Activated T-helper 1 cell treated with Interleukin-2 at 50 U/mL for 16 hours (primary cell): ENCODE data around the gene RTN4RL2.

Experiments used
- DNase-seq: peaks from one replicate; pipeline ENCODE4 v3.0.0-alpha.2; 2020; ENCODE audit warnings: low read depth

The RTN4RL2 gene

GRCh38 chr11:57500515-57500914 lies 40.2 kb downstream of the RTN4RL2 start:
- no peak for DNase-seq

- DNase-seq, result no peak
These were observed 40.6 kb downstream of the RTN4RL2 start for GRCh38 chr11:57500926-57501325.

- no peak for DNase-seq
These were observed 41.6 kb downstream of the RTN4RL2 start for GRCh38 chr11:57501953-57502352.

GRCh38 chr11:57502376-57502775 lies 42.0 kb downstream of the RTN4RL2 start:
- no peak for DNase-seq

GRCh38 chr11:57502870-57503269 lies 42.5 kb downstream of the RTN4RL2 start:
- no peak for DNase-seq

GRCh38 chr11:57504511-57504910 lies 44.2 kb downstream of the RTN4RL2 start:
- DNase-seq, result no peak

- no peak for DNase-seq
These were observed 46.2 kb downstream of the RTN4RL2 start for GRCh38 chr11:57506522-57506921.

GRCh38 chr11:57508341-57509170 lies 48.2 kb downstream of the RTN4RL2 start:
- no peak for DNase-seq

- DNase-seq, result no peak
These were observed 51.6 kb downstream of the RTN4RL2 start for GRCh38 chr11:57511741-57512430.

GRCh38 chr11:57512646-57513451 lies 52.5 kb downstream of the RTN4RL2 start:
- DNase-seq, result no peak

GRCh38 chr11:57513452-57513795 lies 53.1 kb downstream of the RTN4RL2 start:
- DNase-seq, result no peak

- DNase-seq, result no peak
These were observed 53.7 kb downstream of the RTN4RL2 start for GRCh38 chr11:57513911-57514537.

GRCh38 chr11:57514538-57515331 lies 54.4 kb downstream of the RTN4RL2 start:
- peak; percentile 28 for DNase-seq

GRCh38 chr11:57515332-57516060 lies 55.2 kb downstream of the RTN4RL2 start, which contains the start of gene SLC43A1:
TSS of gene SLC43A1 (minus strand) at chr11:57515702. CDS start at chr11:57514111, 1,591 bp downstream.
- DNase-seq, result no peak

- DNase-seq, result no peak
These were observed 55.7 kb downstream of the RTN4RL2 start for GRCh38 chr11:57516061-57516443.

GRCh38 chr11:57521116-57521515 lies 60.8 kb downstream of the RTN4RL2 start:
- DNase-seq, result no peak

GRCh38 chr11:57523419-57523818 lies 63.1 kb downstream of the RTN4RL2 start:
- DNase-seq, result no peak
